OCI-LY1 (cell line): ENCODE results near the gene GSG1.

Experiments
- EZH2 ChIP-seq: fragments of 200-600 bp; sonication (generic), shearing (Covaris generic); IDR thresholded peaks from 2 replicates; pipeline ENCODE4 v1.8.0; 2017; ENCODE audit warnings: borderline replicate concordance, mixed run types, mild to moderate bottlenecking, antibody characterized with exemption, low read length, moderate library complexity, mixed read lengths
- TF ChIP-seq, protein P1 (sequence below): fragments of 200-600 bp; sonication (generic), shearing (Covaris generic); IDR thresholded peaks from 2 replicates; pipeline ENCODE4 v1.5.1; 2017; ENCODE audit warnings: mild to moderate bottlenecking, antibody characterized with exemption, low read length, moderate library complexity, mixed read lengths

DNA sequence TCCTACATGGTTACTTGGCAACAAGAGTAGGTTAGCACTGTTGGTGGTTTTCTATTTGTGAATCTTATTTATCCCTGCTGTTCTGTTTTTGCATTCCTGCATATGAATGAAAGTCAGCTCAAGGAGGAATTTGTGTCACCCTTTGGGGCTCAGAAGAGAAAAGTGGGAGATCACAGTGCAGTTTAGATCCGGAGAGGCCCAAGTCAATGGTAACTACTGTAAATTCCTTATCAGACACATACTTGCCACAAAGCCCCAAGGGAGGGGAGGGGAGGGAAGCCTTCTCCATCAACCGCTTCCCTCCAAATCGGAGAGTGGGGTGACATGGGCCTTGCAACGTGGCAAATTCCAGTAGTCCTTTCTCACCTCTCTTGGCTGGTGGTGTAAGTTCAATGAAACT is 15.0 kb downstream of the GSG1 start:
- TF ChIP-seq EZH2 = no peak
- TF ChIP-seq, protein P1, sequence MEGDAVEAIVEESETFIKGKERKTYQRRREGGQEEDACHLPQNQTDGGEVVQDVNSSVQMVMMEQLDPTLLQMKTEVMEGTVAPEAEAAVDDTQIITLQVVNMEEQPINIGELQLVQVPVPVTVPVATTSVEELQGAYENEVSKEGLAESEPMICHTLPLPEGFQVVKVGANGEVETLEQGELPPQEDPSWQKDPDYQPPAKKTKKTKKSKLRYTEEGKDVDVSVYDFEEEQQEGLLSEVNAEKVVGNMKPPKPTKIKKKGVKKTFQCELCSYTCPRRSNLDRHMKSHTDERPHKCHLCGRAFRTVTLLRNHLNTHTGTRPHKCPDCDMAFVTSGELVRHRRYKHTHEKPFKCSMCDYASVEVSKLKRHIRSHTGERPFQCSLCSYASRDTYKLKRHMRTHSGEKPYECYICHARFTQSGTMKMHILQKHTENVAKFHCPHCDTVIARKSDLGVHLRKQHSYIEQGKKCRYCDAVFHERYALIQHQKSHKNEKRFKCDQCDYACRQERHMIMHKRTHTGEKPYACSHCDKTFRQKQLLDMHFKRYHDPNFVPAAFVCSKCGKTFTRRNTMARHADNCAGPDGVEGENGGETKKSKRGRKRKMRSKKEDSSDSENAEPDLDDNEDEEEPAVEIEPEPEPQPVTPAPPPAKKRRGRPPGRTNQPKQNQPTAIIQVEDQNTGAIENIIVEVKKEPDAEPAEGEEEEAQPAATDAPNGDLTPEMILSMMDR = no peak
